Karpas-422 (cell line): ENCODE results near the gene CA12. TPM values are rescaled to one million over a fixed set of nuclear protein-coding genes. Genes with fewer than 3 reads are reported as not detected.

Experiments used
- DNase-seq: peaks from one replicate; pipeline ENCODE4 v3.0.0-alpha.2; 2015
- H2AFZ ChIP-seq: fragments of 200-600 bp; sonication (generic); 2 replicates; pipeline ENCODE4 v1.6.1; 2014; ENCODE audit warnings: antibody characterized with exemption, low read length, mixed read lengths
- H3K27ac ChIP-seq: fragments of 200-600 bp; sonication (generic); 2 replicates; pipeline ENCODE4 v1.5.1; 2014; ENCODE audit warnings: mild to moderate bottlenecking, low read length, moderate library complexity
- H3K27me3 ChIP-seq: fragments of 200-600 bp; sonication (generic); 2 replicates; pipeline ENCODE4 v1.6.1; 2014; ENCODE audit warnings: low read length, mixed read lengths
- H3K36me3 ChIP-seq: fragments of 200-600 bp; sonication (generic); 2 replicates; pipeline ENCODE4 v1.6.1; 2014; ENCODE audit warnings: low read length, mixed read lengths; ENCODE audit not compliant: insufficient read depth
- H3K4me1 ChIP-seq: fragments of 200-600 bp; sonication (generic); 2 replicates; pipeline ENCODE4 v1.6.1; 2014; ENCODE audit warnings: mild to moderate bottlenecking, low read length, mixed read lengths
- H3K4me2 ChIP-seq: fragments of 200-600 bp; sonication (generic); 2 replicates; pipeline ENCODE4 v1.6.1; 2014; ENCODE audit warnings: low read length, low read depth, mild to moderate bottlenecking; ENCODE audit not compliant: poor library complexity, severe bottlenecking
- H3K4me3 ChIP-seq: fragments of 200-600 bp; sonication (generic); 2 replicates; pipeline ENCODE4 v1.5.1; 2014; ENCODE audit warnings: mild to moderate bottlenecking, antibody characterized with exemption, low read length, mixed read lengths
- H3K79me2 ChIP-seq: fragments of 200-600 bp; sonication (generic); 2 replicates; pipeline ENCODE4 v1.6.1; 2014; ENCODE audit warnings: mild to moderate bottlenecking, low read length, mixed read lengths
- H3K9ac ChIP-seq: fragments of 200-600 bp; sonication (generic); 2 replicates; pipeline ENCODE4 v1.6.0; 2014; ENCODE audit warnings: low read length
- H3K9me2 ChIP-seq: fragments of 200-600 bp; sonication (generic), shearing (Covaris generic); replicated peaks from 2 replicates; pipeline ENCODE4 v1.6.0; 2014; ENCODE audit warnings: mild to moderate bottlenecking, low read length, moderate library complexity; ENCODE audit not compliant: insufficient read depth
- H3K9me3 ChIP-seq: fragments of 300-700, 200-600 bp; sonication (generic); 2 replicates; pipeline ENCODE4 v1.6.1; 2014; ENCODE audit warnings: low read length, mixed read lengths
- H4K20me1 ChIP-seq: fragments of 200-600 bp; sonication (generic); 2 replicates; pipeline ENCODE4 v1.6.1; 2014; ENCODE audit warnings: mild to moderate bottlenecking, antibody characterized with exemption, low read length, low read depth; ENCODE audit not compliant: insufficient read depth
- total RNA-seq: library from RNA; depleted of rRNA; stranded (reverse); fragments of >200 nt; shearing (Covaris generic); gene quantifications from 2 replicates; pipeline ENCODE4 v1.2.3, GENCODE V29; 2014; ENCODE audit warnings: low replicate concordance; rRNA removed

Gene CA12
- total RNA-seq, 1 experiment from 2014 or later = not detected

DNA sequence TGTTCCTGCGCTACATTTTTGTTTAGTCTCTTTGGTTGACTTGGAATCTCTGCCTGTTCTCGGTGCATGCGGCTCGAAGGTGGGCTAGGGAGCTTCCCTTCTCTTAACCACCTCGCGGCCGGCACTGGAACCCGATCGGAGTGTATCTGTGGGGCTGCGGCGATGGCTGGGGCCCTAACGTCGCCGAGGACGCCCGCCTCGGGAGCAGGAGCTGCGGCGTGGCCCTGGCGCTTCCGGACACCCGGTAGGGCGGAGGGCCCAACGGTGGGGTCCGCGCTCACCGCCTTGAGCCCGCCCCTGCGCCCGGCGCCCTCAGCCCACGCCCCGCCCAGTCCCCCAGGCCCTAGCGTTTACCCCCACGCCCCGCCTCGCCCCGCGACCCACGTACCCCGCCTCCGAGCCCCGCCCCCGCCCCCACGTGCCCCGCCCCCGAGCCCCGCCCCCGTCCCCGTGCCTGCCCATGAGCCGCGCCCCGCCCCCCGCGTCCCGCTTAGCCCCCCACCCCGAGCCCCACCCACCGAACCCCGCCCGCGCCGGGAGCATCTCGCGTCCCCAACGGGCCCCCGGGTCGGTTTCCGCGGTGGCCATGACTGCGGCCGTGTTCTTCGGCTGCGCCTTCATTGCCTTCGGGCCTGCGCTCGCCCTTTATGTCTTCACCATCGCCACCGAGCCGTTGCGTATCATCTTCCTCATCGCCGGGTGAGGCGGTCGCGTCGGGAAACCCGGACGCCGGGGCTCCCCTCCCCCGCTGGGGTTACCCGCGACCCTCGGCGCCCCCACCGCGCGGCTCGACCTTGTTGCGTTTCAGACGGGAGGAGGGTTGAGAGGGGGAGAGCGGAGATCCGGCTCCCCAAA, 104.4 kb downstream of the CA12 start, which contains the start of gene APH1B:
APH1B (plus strand) TSS at position 568 of the 855 bp plus-strand sequence; CDS start at position 587, 19 bp downstream.
- Histone ChIP-seq H3K79me2 (peaks cover 17% of the 10 kb centered on the region), H3K4me3 (peak within 1 kb of the TSS; percentile 99), H4K20me1 (no peaks in the 10 kb centered on the region), H3K27me3 (no peaks in the 10 kb centered on the region), H3K36me3 (peaks cover 11% of the 10 kb centered on the region; the same call in 1 of the 2 replicates), H3K9me3 (no peaks in the 10 kb centered on the region), H3K4me2 (peak within 1 kb of the TSS; percentile 98), H3K4me1 (peaks cover 21% of the 10 kb centered on the region), H3K27ac (peak within 1 kb of the TSS; percentile 64), H3K9ac (peak within 1 kb of the TSS; percentile 96), H2AFZ (peak within 1 kb of the TSS; percentile 97), H3K9me2 (no peaks in the 10 kb centered on the region)
- peak; percentile 94 for DNase-seq

DNA sequence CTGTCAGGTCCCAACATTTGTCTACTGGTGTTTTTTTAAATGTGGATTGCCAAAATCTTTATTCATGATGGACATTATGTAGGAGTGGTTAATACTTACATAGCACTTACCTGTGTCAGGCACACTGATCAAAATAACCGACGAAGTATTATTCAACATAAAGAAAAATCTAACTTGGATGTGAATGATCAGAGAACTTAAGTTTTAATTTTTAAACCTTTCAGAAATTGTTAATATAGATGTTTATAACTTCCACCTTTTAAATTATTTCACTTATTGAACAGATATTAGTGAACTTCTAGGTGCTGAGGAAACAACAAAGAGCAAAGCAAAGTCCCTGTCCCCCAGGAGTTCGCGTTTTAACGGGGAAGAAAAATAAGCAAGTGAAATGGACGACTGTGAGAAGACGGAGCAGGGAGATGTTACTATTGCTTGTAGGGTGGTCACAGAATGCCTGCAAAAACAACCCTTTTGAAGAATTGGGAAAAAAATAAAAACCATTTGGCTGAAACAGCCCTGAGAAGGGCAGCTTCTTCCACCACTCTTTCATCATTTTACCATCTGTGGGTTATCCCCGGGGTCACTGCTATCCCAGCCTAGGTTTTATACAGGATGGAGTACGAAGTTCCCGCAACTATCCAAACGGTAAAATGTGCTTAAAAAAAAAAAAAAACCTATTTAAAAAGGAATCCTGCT, 105.2 kb downstream of the CA12 start:
- Histone ChIP-seq H3K9ac (peak overlapping the region; percentile 83), H3K9me2 (no peaks in the 10 kb centered on the region), H3K36me3 (peaks cover 11% of the 10 kb centered on the region; the same call in 1 of the 2 replicates), H3K4me1 (peaks cover 21% of the 10 kb centered on the region), H3K9me3 (no peaks in the 10 kb centered on the region), H3K4me2 (peak overlapping the region; percentile 98), H3K4me3 (peak overlapping the region; percentile 77), H3K79me2 (peaks cover 17% of the 10 kb centered on the region), H3K27ac (0 out of 2 replicates have a peak overlapping the region, but pooled peaks have one; percentile 39), H2AFZ (peak overlapping the region; percentile 94), H4K20me1 (no peaks in the 10 kb centered on the region), H3K27me3 (no peaks in the 10 kb centered on the region)
- no peak for DNase-seq

DNA sequence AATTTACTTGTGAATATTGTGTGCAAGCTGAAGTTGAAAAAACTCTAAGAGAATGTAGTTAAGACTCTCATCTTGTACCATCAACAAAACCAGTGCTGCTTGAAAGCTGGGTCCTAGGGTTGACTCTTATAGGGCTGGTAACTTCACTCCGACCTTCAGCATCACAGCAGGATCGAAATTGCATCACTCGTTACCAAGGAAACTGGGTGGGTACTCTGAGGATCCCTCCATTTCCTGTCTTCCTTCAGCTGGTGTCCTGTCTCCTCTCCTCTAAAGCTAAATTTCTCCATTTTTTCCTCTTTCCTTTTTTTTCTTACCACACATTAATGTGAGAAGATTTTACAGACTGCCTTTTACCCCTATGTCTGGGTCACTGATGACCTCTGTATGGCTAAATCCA, 107.2 kb downstream of the CA12 start:
- no peak for DNase-seq
- H3K36me3 ChIP-seq = 0 out of 2 replicates have a peak, but pooled peaks cover 3% of the 10 kb centered on the region
- no peak overlapping the region for H3K27ac ChIP-seq
- H4K20me1 ChIP-seq = no peaks in the 10 kb centered on the region
- no peak overlapping the region for H3K4me2 ChIP-seq
- H3K79me2 ChIP-seq = peaks cover 17% of the 10 kb centered on the region
- no peaks in the 10 kb centered on the region for H3K27me3 ChIP-seq
- H3K9me3 ChIP-seq = no peaks in the 10 kb centered on the region
- H2AFZ ChIP-seq = no peak overlapping the region
- H3K9me2 ChIP-seq = no peaks in the 10 kb centered on the region
- no peak overlapping the region for H3K9ac ChIP-seq
- H3K4me1 ChIP-seq = peaks cover 21% of the 10 kb centered on the region
- H3K4me3 ChIP-seq = no peak overlapping the region

Other genes starting within 250 kb of the CA12 start
- 36.3 and 72.8 TPM in 2 replicates for gene RPS27L, start 224.4 kb downstream of the CA12 start, total RNA-seq
- 4.9 and 14.2 TPM in 2 replicates for gene RAB8B, start 192.2 kb downstream of the CA12 start, total RNA-seq
- 21.4 and 34.8 TPM in 2 replicates for gene APH1B, start 104.2 kb downstream of the CA12 start, total RNA-seq
- 15.4 and 16.8 TPM in 2 replicates for gene USP3, start 122.7 kb upstream of the CA12 start, total RNA-seq
- 0.15 TPM in 1 of 2 replicates, not detected in the other for gene FBXL22, start 215.5 kb upstream of the CA12 start, total RNA-seq